Activated naive CD8-positive, alpha-beta T cell (primary cell): Measurements from ENCODE around the gene PTTG1IP.
"Not testable (repeated sequence)": the region's sequence is repeated elsewhere in the genome, so short reads cannot be mapped to it uniquely, and the experiment has no call there.

Source experiments
- H3K27ac Mint-ChIP-seq: one replicate; pipeline ENCODE4 v1.8.0; 2021; ENCODE audit warnings: mixed read lengths
- H3K27me3 Mint-ChIP-seq: one replicate; pipeline ENCODE4 v1.8.0; 2021; ENCODE audit warnings: mixed read lengths
- H3K36me3 Mint-ChIP-seq: one replicate; pipeline ENCODE4 v1.8.0; 2021; ENCODE audit warnings: mixed read lengths
- H3K4me1 Mint-ChIP-seq: one replicate; pipeline ENCODE4 v1.8.0; 2021; ENCODE audit warnings: low read depth, mixed read lengths
- H3K4me3 Mint-ChIP-seq: one replicate; pipeline ENCODE4 v1.8.0; 2021; ENCODE audit warnings: mild to moderate bottlenecking, mixed read lengths
- H3K9me3 Mint-ChIP-seq: one replicate; pipeline ENCODE4 v1.8.0; 2021; ENCODE audit warnings: low read depth, mixed read lengths

PTTG1IP gene

GRCh38 chr21:44832516-44833255 is 40.8 kb downstream of the PTTG1IP start:
- H3K27ac Mint-ChIP-seq, H3K36me3 Mint-ChIP-seq, H3K27me3 Mint-ChIP-seq: not testable (repeated sequence)

GRCh38 chr21:44831227-44831860 is 42.1 kb downstream of the PTTG1IP start:
- Mint-ChIP-seq H3K4me3 (no peak overlapping the region), H3K9me3 (peaks cover 11% of the 10 kb centered on the region), H3K27me3 (no peaks in the 10 kb centered on the region), H3K27ac (peak overlapping the region; percentile 66), H3K4me1 (peaks cover 18% of the 10 kb centered on the region), H3K36me3 (peaks cover 5% of the 10 kb centered on the region)

More at GRCh38 chr21:44832516-44833255, 40.8 kb downstream of the PTTG1IP start:
- not testable (repeated sequence) for H3K4me3 Mint-ChIP-seq, H3K9me3 Mint-ChIP-seq
- H3K4me1 Mint-ChIP-seq, result peaks cover 18% of the 10 kb centered on the region

DNA sequence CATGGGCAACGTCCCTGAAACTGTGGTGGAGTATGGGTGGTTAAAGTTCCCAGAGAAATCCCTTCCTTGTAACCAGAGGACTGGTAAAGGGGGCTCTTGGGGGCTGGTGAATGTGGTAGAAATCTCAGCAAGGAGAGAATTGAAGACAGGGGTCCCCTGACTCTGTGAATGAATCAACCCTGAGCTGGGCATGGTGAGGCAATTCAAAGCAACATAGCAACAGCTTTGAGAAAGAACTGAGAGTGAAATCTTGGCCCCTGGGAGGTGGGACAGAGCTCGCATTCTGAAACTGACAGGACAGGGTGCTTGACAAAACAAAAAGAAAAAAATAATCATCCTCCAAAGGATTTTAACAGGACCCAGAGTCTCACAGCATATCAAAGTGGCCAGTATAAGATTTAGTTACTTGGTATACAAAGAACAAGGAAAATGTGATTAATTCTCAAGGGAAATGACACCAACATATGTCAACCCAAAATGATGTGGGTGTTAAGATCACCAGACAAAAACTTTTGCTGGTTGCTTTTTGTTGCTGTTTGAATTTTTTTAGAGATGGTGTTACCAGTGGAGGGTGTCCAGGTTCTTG is 43.9 kb downstream of the PTTG1IP start:
- Mint-ChIP-seq H3K4me3 (peak overlapping the region; percentile 33), H3K36me3 (peaks cover 5% of the 10 kb centered on the region), H3K4me1 (peaks cover 18% of the 10 kb centered on the region), H3K9me3 (peaks cover 11% of the 10 kb centered on the region), H3K27ac (peak overlapping the region; percentile 41), H3K27me3 (no peaks in the 10 kb centered on the region)

DNA sequence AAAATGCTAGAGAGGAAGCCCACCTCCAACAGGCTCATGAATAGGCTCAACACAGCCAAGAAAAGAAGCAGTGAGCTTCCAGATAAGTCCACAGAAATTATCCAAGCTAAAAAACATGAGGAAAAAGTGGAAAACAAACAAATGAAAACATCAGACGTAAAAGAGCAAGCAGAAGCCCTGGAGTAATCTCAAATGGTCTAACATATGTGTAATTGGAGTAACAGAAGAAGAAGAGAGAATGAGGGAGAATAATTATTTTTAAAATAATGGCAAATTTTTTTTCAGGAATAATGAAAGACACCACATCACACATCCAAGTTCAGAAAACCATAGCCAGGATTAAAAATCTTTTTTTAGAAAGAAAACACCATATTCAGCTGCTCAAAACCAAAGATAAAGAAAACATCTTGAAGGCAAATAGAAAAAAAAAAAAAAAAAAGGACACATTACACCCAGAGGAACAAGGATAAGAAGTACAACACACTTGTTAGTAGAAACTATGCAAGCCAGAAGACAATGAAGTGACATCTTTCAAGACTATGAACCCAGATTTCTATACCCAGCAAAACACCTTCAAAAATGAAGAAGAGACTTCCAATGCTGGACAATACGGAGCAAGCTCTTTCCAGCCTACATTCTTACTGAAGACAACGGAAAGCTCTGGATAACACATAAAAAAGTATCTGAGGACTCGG is 45.0 kb downstream of the PTTG1IP start:
- H3K9me3 Mint-ChIP-seq, result peaks cover 14% of the 10 kb centered on the region
- H3K36me3 Mint-ChIP-seq, result peaks cover 7% of the 10 kb centered on the region
- no peak overlapping the region for H3K4me3 Mint-ChIP-seq
- peaks cover 18% of the 10 kb centered on the region for H3K4me1 Mint-ChIP-seq
- no peak overlapping the region for H3K27ac Mint-ChIP-seq
- H3K27me3 Mint-ChIP-seq, result no peaks in the 10 kb centered on the region

DNA sequence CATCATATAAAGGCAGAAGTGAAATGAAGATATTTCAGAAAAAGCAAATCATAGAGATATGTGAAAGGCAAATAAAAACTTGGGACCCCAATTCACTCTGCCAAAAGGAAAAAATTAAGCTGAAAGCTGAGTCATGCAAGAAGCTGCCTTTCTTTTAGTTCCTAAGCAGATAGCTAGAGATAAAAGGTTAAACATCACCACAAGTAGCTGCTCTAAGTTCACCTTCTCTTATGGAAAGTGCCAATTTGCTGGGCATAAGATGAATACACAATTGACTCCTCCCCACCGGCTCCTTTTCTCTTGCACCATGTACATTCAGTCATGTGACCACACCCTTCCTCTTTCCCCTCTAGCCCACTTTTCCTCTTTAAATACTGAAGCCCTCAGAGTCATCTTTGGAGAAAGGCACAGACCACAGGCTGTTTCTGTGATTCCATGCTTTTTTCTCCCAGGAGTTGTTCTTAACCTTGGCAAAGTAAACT is 50.3 kb downstream of the PTTG1IP start:
- Mint-ChIP-seq H3K4me1 (peaks cover 2% of the 10 kb centered on the region), H3K9me3 (peaks cover 19% of the 10 kb centered on the region), H3K27me3 (no peaks in the 10 kb centered on the region), H3K27ac (no peak overlapping the region), H3K36me3 (peaks cover 7% of the 10 kb centered on the region), H3K4me3 (no peak overlapping the region)

- peaks cover 2% of the 10 kb centered on the region for H3K4me1 Mint-ChIP-seq
- peaks cover 13% of the 10 kb centered on the region for H3K9me3 Mint-ChIP-seq
- no peak overlapping the region for H3K27ac Mint-ChIP-seq
- H3K4me3 Mint-ChIP-seq, result no peak overlapping the region
- peaks cover 4% of the 10 kb centered on the region for H3K36me3 Mint-ChIP-seq
- no peaks in the 10 kb centered on the region for H3K27me3 Mint-ChIP-seq
Observed at GRCh38 chr21:44822484-44823178, 50.9 kb downstream of the PTTG1IP start.

DNA sequence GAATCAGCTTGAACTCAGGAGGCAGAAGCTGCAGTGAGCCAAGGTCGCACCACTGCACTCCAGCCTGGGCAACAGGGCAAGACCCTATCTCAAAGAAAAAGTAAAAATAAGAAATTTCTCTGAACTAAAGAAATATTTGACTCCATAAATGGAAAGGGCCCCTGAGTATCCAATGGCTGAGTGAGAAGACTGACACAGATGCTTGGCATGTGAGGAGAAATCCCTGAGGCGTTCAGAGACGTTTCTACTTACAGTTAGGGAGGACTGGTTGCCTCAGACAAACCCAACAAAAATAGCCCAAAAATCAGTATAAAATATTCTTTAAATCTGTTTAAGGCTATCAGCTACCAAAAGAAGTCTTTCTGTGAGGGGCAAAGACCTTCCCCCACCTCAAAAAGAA is 52.6 kb downstream of the PTTG1IP start:
- Mint-ChIP-seq H3K9me3 (peaks cover 11% of the 10 kb centered on the region), H3K27ac (no peak overlapping the region), H3K4me3 (no peak overlapping the region), H3K27me3 (no peaks in the 10 kb centered on the region), H3K4me1 (peaks cover 7% of the 10 kb centered on the region), H3K36me3 (peaks cover 4% of the 10 kb centered on the region)

GRCh38 chr21:44819283-44820243 is 53.9 kb downstream of the PTTG1IP start:
- peak overlapping the region; percentile 28 for H3K27ac Mint-ChIP-seq
- H3K4me1 Mint-ChIP-seq, result peaks cover 13% of the 10 kb centered on the region
- peak overlapping the region; percentile 74 for H3K4me3 Mint-ChIP-seq
- no peaks in the 10 kb centered on the region for H3K27me3 Mint-ChIP-seq
- peaks cover 11% of the 10 kb centered on the region for H3K9me3 Mint-ChIP-seq
- peaks cover 4% of the 10 kb centered on the region for H3K36me3 Mint-ChIP-seq

DNA sequence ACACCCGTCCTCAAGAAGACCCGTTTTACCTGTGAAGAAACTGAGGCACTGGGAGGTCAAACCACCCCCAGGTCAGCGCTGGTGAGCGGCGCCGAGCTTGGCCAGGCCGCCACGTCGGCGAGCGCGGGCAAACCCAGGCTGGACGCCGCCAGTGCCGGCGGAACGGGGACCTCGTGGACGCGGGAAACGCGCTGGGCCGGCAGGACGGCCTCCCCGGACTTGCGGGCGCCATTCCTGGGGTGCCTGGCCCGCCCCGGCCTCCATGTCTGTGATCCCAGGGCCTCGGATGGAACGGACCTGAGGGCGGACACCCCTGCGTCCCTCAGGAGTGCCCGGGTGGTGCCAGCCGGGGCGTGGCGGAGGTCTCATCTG is 54.9 kb downstream of the PTTG1IP start:
- Mint-ChIP-seq H3K27me3 (no peaks in the 10 kb centered on the region), H3K27ac (peak overlapping the region; percentile 28), H3K9me3 (peaks cover 9% of the 10 kb centered on the region), H3K4me3 (peak overlapping the region; percentile 74), H3K4me1 (peaks cover 15% of the 10 kb centered on the region), H3K36me3 (peaks cover 3% of the 10 kb centered on the region)

- H3K27ac Mint-ChIP-seq, result peak within 1 kb of the TSS; percentile 28
- H3K36me3 Mint-ChIP-seq, result no peaks in the 10 kb centered on the region
- H3K27me3 Mint-ChIP-seq, result no peaks in the 10 kb centered on the region
- H3K4me3 Mint-ChIP-seq, result peak within 1 kb of the TSS; percentile 74
- peaks cover 15% of the 10 kb centered on the region for H3K4me1 Mint-ChIP-seq
- peaks cover 4% of the 10 kb centered on the region for H3K9me3 Mint-ChIP-seq
Observed at GRCh38 chr21:44817914-44818639, 55.4 kb downstream of the PTTG1IP start, which contains the start of gene SUMO3. Gene SUMO3 (minus strand): TSS chr21:44818062. CDS start chr21:44817968, 94 bp downstream.

GRCh38 chr21:44817506-44817880 is 56.0 kb downstream of the PTTG1IP start:
- H3K4me1 Mint-ChIP-seq, result peaks cover 15% of the 10 kb centered on the region
- no peaks in the 10 kb centered on the region for H3K9me3 Mint-ChIP-seq
- no peaks in the 10 kb centered on the region for H3K27me3 Mint-ChIP-seq
- H3K27ac Mint-ChIP-seq, result no peak overlapping the region
- peak overlapping the region; percentile 68 for H3K4me3 Mint-ChIP-seq
- H3K36me3 Mint-ChIP-seq, result no peaks in the 10 kb centered on the region

- Mint-ChIP-seq H3K4me1 (peaks cover 16% of the 10 kb centered on the region), H3K36me3 (no peaks in the 10 kb centered on the region), H3K27ac (no peak overlapping the region), H3K9me3 (no peaks in the 10 kb centered on the region), H3K27me3 (no peaks in the 10 kb centered on the region), H3K4me3 (peak overlapping the region; percentile 80)
Observed at GRCh38 chr21:44816761-44817505, 56.6 kb downstream of the PTTG1IP start.
